ENCODE data around the gene CACNA2D4. TPM values are rescaled to one million over a fixed set of nuclear protein-coding genes. Genes with fewer than 3 reads are reported as not detected.

The CACNA2D4 gene
- total RNA-seq, 1 experiment from 2014 or later: 1.7 TPM

DNA sequence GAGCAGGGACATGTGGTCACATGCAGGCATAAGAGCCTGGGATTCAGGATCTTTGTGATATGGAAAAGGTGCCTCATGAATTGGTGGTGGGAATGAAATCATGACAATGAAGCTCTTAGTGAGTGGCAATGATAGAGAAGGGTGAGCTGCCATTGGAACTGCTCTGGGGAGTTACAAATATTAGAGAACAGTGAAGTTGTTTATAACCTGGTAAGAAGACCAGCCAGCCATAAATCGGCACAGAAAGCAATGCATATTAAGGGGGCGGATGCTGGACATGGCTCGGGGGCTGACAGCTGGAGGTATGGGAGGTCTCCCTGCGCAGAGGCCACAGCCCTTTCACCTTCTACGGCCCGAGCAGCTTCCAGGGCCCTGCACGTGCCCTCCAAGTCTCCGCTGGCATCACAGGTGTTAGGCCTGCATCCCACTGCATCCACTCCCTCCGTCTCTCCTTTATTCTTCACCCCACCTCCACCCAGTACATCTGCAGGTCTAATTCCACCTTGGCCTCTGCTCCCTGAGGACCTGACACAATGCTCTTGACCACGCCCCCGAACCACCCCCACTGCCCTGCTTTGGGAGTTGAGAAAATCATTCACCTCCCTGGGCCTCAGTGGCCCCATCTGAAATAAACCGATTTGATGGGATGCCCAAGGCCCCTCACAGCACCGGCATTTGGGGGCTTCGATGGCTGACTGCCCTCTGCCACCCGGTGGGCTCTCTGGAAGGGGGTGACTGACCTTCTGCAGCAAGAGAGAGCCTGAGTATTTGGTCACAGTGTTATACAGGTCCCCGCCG is 4.1 kb downstream of the CACNA2D4 start (continued):
- TF ChIP-seq, protein P1, sequence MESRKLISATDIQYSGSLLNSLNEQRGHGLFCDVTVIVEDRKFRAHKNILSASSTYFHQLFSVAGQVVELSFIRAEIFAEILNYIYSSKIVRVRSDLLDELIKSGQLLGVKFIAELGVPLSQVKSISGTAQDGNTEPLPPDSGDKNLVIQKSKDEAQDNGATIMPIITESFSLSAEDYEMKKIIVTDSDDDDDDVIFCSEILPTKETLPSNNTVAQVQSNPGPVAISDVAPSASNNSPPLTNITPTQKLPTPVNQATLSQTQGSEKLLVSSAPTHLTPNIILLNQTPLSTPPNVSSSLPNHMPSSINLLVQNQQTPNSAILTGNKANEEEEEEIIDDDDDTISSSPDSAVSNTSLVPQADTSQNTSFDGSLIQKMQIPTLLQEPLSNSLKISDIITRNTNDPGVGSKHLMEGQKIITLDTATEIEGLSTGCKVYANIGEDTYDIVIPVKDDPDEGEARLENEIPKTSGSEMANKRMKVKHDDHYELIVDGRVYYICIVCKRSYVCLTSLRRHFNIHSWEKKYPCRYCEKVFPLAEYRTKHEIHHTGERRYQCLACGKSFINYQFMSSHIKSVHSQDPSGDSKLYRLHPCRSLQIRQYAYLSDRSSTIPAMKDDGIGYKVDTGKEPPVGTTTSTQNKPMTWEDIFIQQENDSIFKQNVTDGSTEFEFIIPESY (IDR thresholded peaks at IDR 0.05; ENCODE audit: extremely low read depth, insufficient replicate concordance, low read length): no peak
- TF ChIP-seq CEBPB (IDR thresholded peaks at IDR 0.05; ENCODE audit: low read depth): no peak

DNA sequence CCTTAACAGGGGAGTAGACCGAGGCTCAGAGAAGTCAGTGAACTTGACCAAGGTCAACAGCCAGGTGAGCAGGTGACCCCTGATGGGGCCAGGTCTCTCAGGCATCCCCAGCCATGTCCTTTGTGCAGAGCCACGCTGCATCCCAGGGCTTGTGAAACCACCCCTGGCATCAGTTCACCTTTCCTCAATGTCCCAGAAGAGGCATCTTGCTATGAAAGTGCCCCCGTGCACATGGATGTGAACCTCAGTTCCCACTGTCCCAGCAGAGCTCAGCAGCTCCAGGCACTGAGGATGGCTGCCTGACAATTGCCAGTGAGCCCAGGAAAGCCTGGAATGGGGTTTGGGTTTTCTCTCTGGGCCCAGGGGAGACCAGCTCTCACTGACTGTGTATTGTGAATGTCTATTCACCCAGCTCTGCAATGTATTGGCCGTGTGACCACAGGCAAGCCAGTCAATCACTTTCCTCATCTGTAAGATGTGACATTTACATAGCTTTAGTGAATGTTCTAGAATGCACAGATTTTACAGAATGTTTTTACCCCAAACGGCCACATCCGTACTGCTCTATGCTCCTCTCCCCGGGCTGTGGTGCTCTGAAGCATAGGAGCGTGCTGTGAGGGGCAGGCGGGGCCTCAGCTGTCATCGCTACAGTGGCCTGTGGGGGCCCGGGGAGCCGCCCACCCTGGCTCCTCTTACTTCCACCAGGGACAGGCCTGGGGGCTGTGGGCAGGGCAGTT is 4.9 kb downstream of the CACNA2D4 start:
- CTCF ChIA-PET: no interaction called here
- no peaks in the 10 kb centered on the region for H3K27me3 ChIP-seq (ENCODE audit: insufficient read depth, low read length)
- no peaks in the 10 kb centered on the region for H3K36me3 ChIP-seq (ENCODE audit: control insufficient read depth in 1 of 2, insufficient read depth in 2 of 2, low read length in 2 of 2)
- POLR2A ChIA-PET: no interaction called here
- no peaks in the 10 kb centered on the region for H4K20me1 ChIP-seq (ENCODE audit: insufficient read depth)
- H3K9me3 ChIP-seq (ENCODE audit: control insufficient read depth in 1 of 2, insufficient read depth in 1 of 2, low read depth in 1 of 2, low read length in 2 of 2): no peaks in the 10 kb centered on the region
- no peak overlapping the region for H2AFZ ChIP-seq (ENCODE audit: low read depth, low read length, poor library complexity, severe bottlenecking)
- no peaks in the 10 kb centered on the region for H3K9me2 ChIP-seq (ENCODE audit: insufficient read depth)
- H3K79me2 ChIP-seq (ENCODE audit: insufficient read depth, low read length): no peaks in the 10 kb centered on the region
- RAD21 ChIA-PET (ENCODE audit: low non-redundant PET in 1 of 2, low total read pairs in 2 of 2, uncharacterized antibody in 2 of 2, unreplicated experiment in 2 of 2): no interaction called here
- H3K27ac ChIP-seq (ENCODE audit: low read depth, low read length): no peak overlapping the region
- H3K4me3 ChIP-seq (replicated peaks in 1 of 2; ENCODE audit: low read depth in 1 of 2, low read length in 2 of 2): no peak overlapping the region
- H3K9ac ChIP-seq (ENCODE audit: low read length): no peak overlapping the region
- H3K4me2 ChIP-seq (ENCODE audit: low read length): no peak overlapping the region
- no TSS peak for BruUV-seq (replicated peaks)
- H3K4me1 ChIP-seq (ENCODE audit: control insufficient read depth in 1 of 2, insufficient read depth in 2 of 2, low read length in 2 of 2): peaks cover 0 to 7% of the 10 kb centered on the region in 2 experiments; a peak in 1 of 4 replicates
- intact Hi-C loops (cut with micrococcal nuclease): no loop called here
- no peak for ATAC-seq
- no peak for DNase-seq (ENCODE audit: low read depth, low spot score)
- TF ChIP-seq EZH2 (IDR thresholded peaks at IDR 0.05) (no peak), CBX3 (IDR thresholded peaks at IDR 0.05; ENCODE audit: low read depth) (no peak), POLR2A (IDR thresholded peaks at IDR 0.05; ENCODE audit: borderline replicate concordance, extremely low read depth, insufficient read depth, insufficient read length) (no peak), RAD21 (IDR thresholded peaks at IDR 0.05; ENCODE audit: low read depth) (no peak), JUND (IDR thresholded peaks at IDR 0.05) (no peak), SP1 (IDR thresholded peaks at IDR 0.05; ENCODE audit: low read depth) (no peak), YY1 (IDR thresholded peaks at IDR 0.05; ENCODE audit: extremely low read depth, insufficient replicate concordance, low read depth, low read length) (no peak), CEBPB (IDR thresholded peaks at IDR 0.05; ENCODE audit: low read depth) (no peak), FOSL1 (IDR thresholded peaks at IDR 0.05; ENCODE audit: low read depth) (no peak), ELF1 (IDR thresholded peaks at IDR 0.05; ENCODE audit: borderline replicate concordance, low read depth) (no peak), ZFX (IDR thresholded peaks at IDR 0.05) (no peak), POLR2AphosphoS5 (IDR thresholded peaks at IDR 0.05; ENCODE audit: low read depth, low read length) (no peak), SRF (IDR thresholded peaks at IDR 0.05; ENCODE audit: low read depth) (no peak)
- TF ChIP-seq, protein P2, sequence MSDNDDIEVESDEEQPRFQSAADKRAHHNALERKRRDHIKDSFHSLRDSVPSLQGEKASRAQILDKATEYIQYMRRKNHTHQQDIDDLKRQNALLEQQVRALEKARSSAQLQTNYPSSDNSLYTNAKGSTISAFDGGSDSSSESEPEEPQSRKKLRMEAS (IDR thresholded peaks at IDR 0.05): no peak
- TF ChIP-seq, protein P3, sequence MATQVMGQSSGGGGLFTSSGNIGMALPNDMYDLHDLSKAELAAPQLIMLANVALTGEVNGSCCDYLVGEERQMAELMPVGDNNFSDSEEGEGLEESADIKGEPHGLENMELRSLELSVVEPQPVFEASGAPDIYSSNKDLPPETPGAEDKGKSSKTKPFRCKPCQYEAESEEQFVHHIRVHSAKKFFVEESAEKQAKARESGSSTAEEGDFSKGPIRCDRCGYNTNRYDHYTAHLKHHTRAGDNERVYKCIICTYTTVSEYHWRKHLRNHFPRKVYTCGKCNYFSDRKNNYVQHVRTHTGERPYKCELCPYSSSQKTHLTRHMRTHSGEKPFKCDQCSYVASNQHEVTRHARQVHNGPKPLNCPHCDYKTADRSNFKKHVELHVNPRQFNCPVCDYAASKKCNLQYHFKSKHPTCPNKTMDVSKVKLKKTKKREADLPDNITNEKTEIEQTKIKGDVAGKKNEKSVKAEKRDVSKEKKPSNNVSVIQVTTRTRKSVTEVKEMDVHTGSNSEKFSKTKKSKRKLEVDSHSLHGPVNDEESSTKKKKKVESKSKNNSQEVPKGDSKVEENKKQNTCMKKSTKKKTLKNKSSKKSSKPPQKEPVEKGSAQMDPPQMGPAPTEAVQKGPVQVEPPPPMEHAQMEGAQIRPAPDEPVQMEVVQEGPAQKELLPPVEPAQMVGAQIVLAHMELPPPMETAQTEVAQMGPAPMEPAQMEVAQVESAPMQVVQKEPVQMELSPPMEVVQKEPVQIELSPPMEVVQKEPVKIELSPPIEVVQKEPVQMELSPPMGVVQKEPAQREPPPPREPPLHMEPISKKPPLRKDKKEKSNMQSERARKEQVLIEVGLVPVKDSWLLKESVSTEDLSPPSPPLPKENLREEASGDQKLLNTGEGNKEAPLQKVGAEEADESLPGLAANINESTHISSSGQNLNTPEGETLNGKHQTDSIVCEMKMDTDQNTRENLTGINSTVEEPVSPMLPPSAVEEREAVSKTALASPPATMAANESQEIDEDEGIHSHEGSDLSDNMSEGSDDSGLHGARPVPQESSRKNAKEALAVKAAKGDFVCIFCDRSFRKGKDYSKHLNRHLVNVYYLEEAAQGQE (IDR thresholded peaks at IDR 0.05; ENCODE audit: low read depth): no peak
- TF ChIP-seq, protein P4, sequence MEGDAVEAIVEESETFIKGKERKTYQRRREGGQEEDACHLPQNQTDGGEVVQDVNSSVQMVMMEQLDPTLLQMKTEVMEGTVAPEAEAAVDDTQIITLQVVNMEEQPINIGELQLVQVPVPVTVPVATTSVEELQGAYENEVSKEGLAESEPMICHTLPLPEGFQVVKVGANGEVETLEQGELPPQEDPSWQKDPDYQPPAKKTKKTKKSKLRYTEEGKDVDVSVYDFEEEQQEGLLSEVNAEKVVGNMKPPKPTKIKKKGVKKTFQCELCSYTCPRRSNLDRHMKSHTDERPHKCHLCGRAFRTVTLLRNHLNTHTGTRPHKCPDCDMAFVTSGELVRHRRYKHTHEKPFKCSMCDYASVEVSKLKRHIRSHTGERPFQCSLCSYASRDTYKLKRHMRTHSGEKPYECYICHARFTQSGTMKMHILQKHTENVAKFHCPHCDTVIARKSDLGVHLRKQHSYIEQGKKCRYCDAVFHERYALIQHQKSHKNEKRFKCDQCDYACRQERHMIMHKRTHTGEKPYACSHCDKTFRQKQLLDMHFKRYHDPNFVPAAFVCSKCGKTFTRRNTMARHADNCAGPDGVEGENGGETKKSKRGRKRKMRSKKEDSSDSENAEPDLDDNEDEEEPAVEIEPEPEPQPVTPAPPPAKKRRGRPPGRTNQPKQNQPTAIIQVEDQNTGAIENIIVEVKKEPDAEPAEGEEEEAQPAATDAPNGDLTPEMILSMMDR (IDR thresholded peaks at IDR 0.05 in 2 of 3, conservative IDR thresholded peaks at IDR 0.05 in 1 of 3; ENCODE audit: borderline replicate concordance in 1 of 3, insufficient read depth in 1 of 3, low read depth in 2 of 3, low read length in 2 of 3): no peak
